ENCODE measurements around the gene MLPH. TPM values are rescaled to one million over a fixed set of nuclear protein-coding genes. Genes with fewer than 3 reads are reported as not detected.

The MLPH gene
- total and polyA plus RNA-seq, 2 experiments from 2014 or later, result 8.1 to 10.8 TPM

- no peak for DNase-seq
- no peak overlapping the region for H3K4me3 ChIP-seq
- H3K79me2 ChIP-seq (ENCODE audit: insufficient read depth), result no peaks in the 10 kb centered on the region
- no peak overlapping the region for H2AFZ ChIP-seq
- in situ Hi-C loops (cut with MboI), result no loop called here
- no peak overlapping the region for H3K27ac ChIP-seq
- H3F3A ChIP-seq (ENCODE audit: insufficient read depth), result peaks cover 12% of the 10 kb centered on the region
- WGBS, 2 experiments (ENCODE audit: low coverage in 1 of 2, low lambda C conversion rate in 2 of 2, missing lambda C conversion rate in 2 of 2), result 94 to 96% methylated on average over 12 of the region's 12 CpGs
- H4K20me1 ChIP-seq (ENCODE audit: insufficient read depth), result no peaks in the 10 kb centered on the region
- H3K9me2 ChIP-seq (ENCODE audit: insufficient read depth), result no peaks in the 10 kb centered on the region
- no peaks in the 10 kb centered on the region for H3K27me3 ChIP-seq (replicated peaks; ENCODE audit: insufficient read depth)
- no peaks in the 10 kb centered on the region for H3K9me3 ChIP-seq (ENCODE audit: low read depth)
- no peak overlapping the region for H3K9ac ChIP-seq
- peaks cover 12% of the 10 kb centered on the region; the same call in 1 of the 2 replicates for H3K4me1 ChIP-seq (ENCODE audit: insufficient read depth)
- no peak overlapping the region for H3K4me2 ChIP-seq (ENCODE audit: unreplicated experiment)
- TF ChIP-seq EZH2phosphoT487 (IDR thresholded peaks at IDR 0.05; ENCODE audit: insufficient read depth, low read depth) (no peak), EZH2 (IDR thresholded peaks at IDR 0.05; ENCODE audit: insufficient read depth, poor library complexity, severe bottlenecking) (no peak)
- H3K36me3 ChIP-seq (ENCODE audit: low read depth), result no peaks in the 10 kb centered on the region
Measured at GRCh38 chr2:237530472-237531433, 43.7 kb downstream of the MLPH start.

GRCh38 chr2:237532160-237532559 lies 45.1 kb downstream of the MLPH start:
- Histone ChIP-seq H2AFZ (no peak overlapping the region), H3K9ac (no peak overlapping the region), H3K4me3 (no peak overlapping the region), H3K9me2 (ENCODE audit: insufficient read depth) (no peaks in the 10 kb centered on the region), H3K4me1 (ENCODE audit: insufficient read depth) (peaks cover 12% of the 10 kb centered on the region; the same call in 1 of the 2 replicates), H3K27me3 (replicated peaks; ENCODE audit: insufficient read depth) (no peaks in the 10 kb centered on the region), H3K9me3 (ENCODE audit: low read depth) (no peaks in the 10 kb centered on the region), H3K4me2 (ENCODE audit: unreplicated experiment) (no peak overlapping the region), H3K27ac (no peak overlapping the region), H3F3A (ENCODE audit: insufficient read depth) (peaks cover 12% of the 10 kb centered on the region), H3K36me3 (ENCODE audit: low read depth) (no peaks in the 10 kb centered on the region), H4K20me1 (ENCODE audit: insufficient read depth) (no peaks in the 10 kb centered on the region), H3K79me2 (ENCODE audit: insufficient read depth) (no peaks in the 10 kb centered on the region)
- 79 to 80% methylated on average over 11 of the region's 11 CpGs for WGBS, 2 experiments (ENCODE audit: low coverage in 1 of 2, low lambda C conversion rate in 2 of 2, missing lambda C conversion rate in 2 of 2)
- in situ Hi-C loops (cut with MboI), result no loop called here
- DNase-seq, result no peak
- TF ChIP-seq EZH2 (IDR thresholded peaks at IDR 0.05; ENCODE audit: insufficient read depth, poor library complexity, severe bottlenecking) (no peak), EZH2phosphoT487 (IDR thresholded peaks at IDR 0.05; ENCODE audit: insufficient read depth, low read depth) (no peak)

DNA sequence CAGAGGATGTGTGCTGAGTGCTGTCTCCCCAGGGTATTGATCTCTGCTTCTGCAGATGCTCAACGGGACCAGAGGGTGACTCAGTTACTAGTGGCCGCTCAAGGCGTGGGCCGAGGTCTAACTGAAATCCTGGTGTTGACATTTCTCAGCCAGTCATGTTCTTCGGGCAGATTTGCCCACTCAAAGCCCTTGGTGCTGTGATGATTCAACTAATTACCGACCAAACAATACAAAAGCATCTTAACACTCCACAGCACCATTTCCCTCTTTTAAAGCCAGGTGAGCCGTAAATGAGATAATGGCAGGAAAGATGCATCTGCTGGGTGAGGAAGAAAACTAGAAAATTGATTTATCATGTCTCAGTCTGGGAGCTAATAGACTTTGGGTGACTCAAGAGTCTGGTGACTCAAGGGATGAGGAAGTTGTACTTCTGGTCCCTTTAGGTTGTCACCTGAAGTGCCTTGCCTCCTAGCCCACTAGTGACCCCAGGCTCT lies 46.7 kb downstream of the MLPH start:
- no peaks in the 10 kb centered on the region for H4K20me1 ChIP-seq (ENCODE audit: insufficient read depth)
- peaks cover 12% of the 10 kb centered on the region for H3F3A ChIP-seq (ENCODE audit: insufficient read depth)
- no peak overlapping the region for H3K4me3 ChIP-seq
- in situ Hi-C loops (cut with MboI), result no loop called here
- H3K4me1 ChIP-seq (ENCODE audit: insufficient read depth), result peaks cover 12% of the 10 kb centered on the region; the same call in 1 of the 2 replicates
- no peak overlapping the region for H2AFZ ChIP-seq
- no peaks in the 10 kb centered on the region for H3K79me2 ChIP-seq (ENCODE audit: insufficient read depth)
- H3K27ac ChIP-seq, result peak overlapping the region; percentile 24
- no peaks in the 10 kb centered on the region for H3K9me2 ChIP-seq (ENCODE audit: insufficient read depth)
- H3K9me3 ChIP-seq (ENCODE audit: low read depth), result no peaks in the 10 kb centered on the region
- H3K9ac ChIP-seq, result no peak overlapping the region
- TF ChIP-seq EZH2phosphoT487 (IDR thresholded peaks at IDR 0.05; ENCODE audit: insufficient read depth, low read depth) (no peak), EZH2 (IDR thresholded peaks at IDR 0.05; ENCODE audit: insufficient read depth, poor library complexity, severe bottlenecking) (no peak)
- peak overlapping the region; percentile 17 for H3K4me2 ChIP-seq (ENCODE audit: unreplicated experiment)
- no peaks in the 10 kb centered on the region for H3K36me3 ChIP-seq (ENCODE audit: low read depth)
- DNase-seq, result peak; percentile 91
- H3K27me3 ChIP-seq (replicated peaks; ENCODE audit: insufficient read depth), result no peaks in the 10 kb centered on the region
- WGBS, 2 experiments (ENCODE audit: low coverage in 1 of 2, low lambda C conversion rate in 2 of 2, missing lambda C conversion rate in 2 of 2), result 25 to 29% methylated on average over 7 of the region's 7 CpGs

DNA sequence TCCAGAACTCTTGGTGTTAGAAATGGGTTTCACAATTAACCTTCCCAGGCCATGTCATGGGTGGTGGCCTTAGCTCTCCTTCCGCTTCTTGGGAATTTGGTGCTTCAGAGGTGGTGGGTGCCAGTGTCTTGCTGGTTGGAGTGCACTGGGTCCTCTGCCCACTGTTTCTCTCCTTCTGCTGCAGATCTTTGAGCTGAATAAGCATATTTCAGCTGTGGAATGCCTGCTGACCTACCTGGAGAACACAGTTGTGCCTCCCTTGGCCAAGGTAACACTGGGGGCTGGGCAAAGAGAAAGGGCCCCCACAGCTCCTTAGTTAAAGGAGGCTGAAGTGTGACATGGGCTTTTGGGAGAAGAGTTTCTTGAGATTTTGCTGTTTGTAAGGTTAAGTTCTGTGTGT lies 47.3 kb downstream of the MLPH start:
- Histone ChIP-seq H3K36me3 (ENCODE audit: low read depth) (no peaks in the 10 kb centered on the region), H3K4me3 (no peak overlapping the region), H3K9me2 (ENCODE audit: insufficient read depth) (no peaks in the 10 kb centered on the region), H3K27me3 (replicated peaks; ENCODE audit: insufficient read depth) (no peaks in the 10 kb centered on the region), H3K27ac (peak overlapping the region; percentile 24; the same call in 1 of the 2 replicates), H3K4me2 (ENCODE audit: unreplicated experiment) (no peak overlapping the region), H3F3A (ENCODE audit: insufficient read depth) (peaks cover 12% of the 10 kb centered on the region), H3K9me3 (ENCODE audit: low read depth) (no peaks in the 10 kb centered on the region), H2AFZ (no peak overlapping the region), H4K20me1 (ENCODE audit: insufficient read depth) (no peaks in the 10 kb centered on the region), H3K79me2 (ENCODE audit: insufficient read depth) (no peaks in the 10 kb centered on the region), H3K4me1 (ENCODE audit: insufficient read depth) (peaks cover 12% of the 10 kb centered on the region; the same call in 1 of the 2 replicates), H3K9ac (no peak overlapping the region)
- in situ Hi-C loops (cut with MboI), result no loop called here
- no peak for DNase-seq
- TF ChIP-seq EZH2 (IDR thresholded peaks at IDR 0.05; ENCODE audit: insufficient read depth, poor library complexity, severe bottlenecking) (no peak), EZH2phosphoT487 (IDR thresholded peaks at IDR 0.05; ENCODE audit: insufficient read depth, low read depth) (no peak)
- WGBS, 2 experiments (ENCODE audit: low coverage in 1 of 2, low lambda C conversion rate in 2 of 2, missing lambda C conversion rate in 2 of 2), result 91 to 100% methylated on average over 1 of the region's 1 CpG

Data from GM23248 (cell line).